Ramos (cell line): Measurements from ENCODE around the gene KDM6B.

ENCODE experiments used
- in situ Hi-C: fragments of 300-500 bp; cut with MboI; formaldehyde crosslinking; loops from one replicate; pipeline ENCODE4 v1.14.3; 2022; ENCODE audit warnings: low sequenced_read_pairs; ENCODE audit not compliant: unreplicated experiment

Gene KDM6B

GRCh38 chr17:7849130-7849750, 15.2 kb downstream of the KDM6B start:
- in situ Hi-C loops, result loop anchor here (25.0 kb wide), 1 partner anchor 612 kb away; the partner anchor contains the start of genes DVL2, GABARAP and PHF23

- in situ Hi-C loops, result loop anchor here (25.0 kb wide), 1 partner anchor 613 kb away; the partner anchor contains the start of genes DVL2, GABARAP and PHF23
These were observed 15.9 kb downstream of the KDM6B start for GRCh38 chr17:7849751-7850504.

GRCh38 chr17:7850701-7851437, 16.9 kb downstream of the KDM6B start:
- in situ Hi-C loops, result no loop called here

GRCh38 chr17:7851438-7852261, 17.6 kb downstream of the KDM6B start:
- in situ Hi-C loops, result no loop called here

- in situ Hi-C loops, result no loop called here
These were observed 18.2 kb downstream of the KDM6B start for GRCh38 chr17:7852262-7852670.

- in situ Hi-C loops, result no loop called here
These were observed 19.1 kb downstream of the KDM6B start for GRCh38 chr17:7852919-7853690.

- in situ Hi-C loops, result no loop called here
These were observed 19.6 kb downstream of the KDM6B start for GRCh38 chr17:7853691-7854038.

- in situ Hi-C loops, result no loop called here
These were observed 20.2 kb downstream of the KDM6B start for GRCh38 chr17:7854078-7854777.

GRCh38 chr17:7854851-7855659, 21.0 kb downstream of the KDM6B start, which contains the start of gene TMEM88:
Gene TMEM88, plus strand, starts transcription at chr17:7855066. Its CDS starts 9 bp downstream, at chr17:7855075.
- in situ Hi-C loops, result no loop called here

GRCh38 chr17:7855660-7856010, 21.6 kb downstream of the KDM6B start:
- in situ Hi-C loops, result no loop called here

- in situ Hi-C loops, result no loop called here
These were observed 22.2 kb downstream of the KDM6B start for GRCh38 chr17:7856011-7856810.

- in situ Hi-C loops, result no loop called here
These were observed 23.0 kb downstream of the KDM6B start, which contains the start of gene NAA38 for GRCh38 chr17:7856811-7857712. Gene NAA38, minus strand, starts transcription at chr17:7857559. Its CDS starts 96 bp downstream, at chr17:7857463.

GRCh38 chr17:7857713-7858521, 23.9 kb downstream of the KDM6B start, which contains the start of gene CYB5D1:
Gene CYB5D1, plus strand, starts transcription at chr17:7858003. Its CDS starts 132 bp downstream, at chr17:7858135.
- in situ Hi-C loops, result no loop called here

GRCh38 chr17:7858522-7858810, 24.4 kb downstream of the KDM6B start:
- in situ Hi-C loops, result no loop called here

- in situ Hi-C loops, result no loop called here
These were observed 25.0 kb downstream of the KDM6B start for GRCh38 chr17:7859028-7859427.
